HUDEP-2 (cell line): ENCODE measurements around the gene IL13RA2.

Source experiments
- DNase-seq, 76 experiments: peaks; one replicate each; lab custom pipeline; 2025; ENCODE audit not compliant: unreplicated experiment in 76 of 76; lab: John Stamatoyannopoulos, UW

IL13RA2 gene

DNA sequence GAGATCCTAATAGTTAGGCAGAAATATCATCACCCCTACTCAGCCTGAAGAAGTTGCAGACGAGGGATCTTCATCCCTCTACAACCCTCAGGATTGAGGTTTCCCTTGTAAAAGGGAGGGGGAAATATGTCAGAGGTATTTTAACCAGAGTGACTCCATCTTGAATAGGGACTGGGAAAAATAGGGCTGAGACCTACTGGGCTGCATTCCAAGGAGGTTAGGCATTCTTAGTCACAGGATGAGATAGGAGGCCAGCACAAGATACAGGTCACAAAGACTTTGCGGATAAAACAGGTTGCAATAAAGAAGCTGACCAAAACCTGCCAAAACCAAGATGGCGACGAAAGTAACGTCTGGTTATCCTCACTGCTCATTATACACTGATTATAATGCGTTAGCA lies 17.5 kb downstream of the IL13RA2 start:
- DNase-seq: no peak

DNA sequence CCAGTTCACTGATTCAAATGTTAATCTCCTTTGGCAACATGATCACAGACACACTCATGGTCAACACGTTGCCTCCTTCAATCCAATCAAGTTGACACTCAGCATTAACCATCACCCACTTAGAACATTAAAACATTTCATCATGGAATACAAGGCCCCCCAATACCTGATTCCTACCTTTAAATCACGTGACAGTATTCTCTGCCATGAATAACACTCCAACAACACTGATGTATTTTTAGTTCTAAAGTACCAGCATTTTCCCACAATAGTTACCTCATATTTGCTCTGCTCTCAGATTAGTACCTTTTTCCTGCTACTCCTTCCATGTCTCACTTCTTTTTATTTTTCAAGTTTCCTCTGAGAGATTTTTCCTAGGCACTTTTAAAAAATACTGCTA lies 19.6 kb downstream of the IL13RA2 start:
- DNase-seq: no peak

DNA sequence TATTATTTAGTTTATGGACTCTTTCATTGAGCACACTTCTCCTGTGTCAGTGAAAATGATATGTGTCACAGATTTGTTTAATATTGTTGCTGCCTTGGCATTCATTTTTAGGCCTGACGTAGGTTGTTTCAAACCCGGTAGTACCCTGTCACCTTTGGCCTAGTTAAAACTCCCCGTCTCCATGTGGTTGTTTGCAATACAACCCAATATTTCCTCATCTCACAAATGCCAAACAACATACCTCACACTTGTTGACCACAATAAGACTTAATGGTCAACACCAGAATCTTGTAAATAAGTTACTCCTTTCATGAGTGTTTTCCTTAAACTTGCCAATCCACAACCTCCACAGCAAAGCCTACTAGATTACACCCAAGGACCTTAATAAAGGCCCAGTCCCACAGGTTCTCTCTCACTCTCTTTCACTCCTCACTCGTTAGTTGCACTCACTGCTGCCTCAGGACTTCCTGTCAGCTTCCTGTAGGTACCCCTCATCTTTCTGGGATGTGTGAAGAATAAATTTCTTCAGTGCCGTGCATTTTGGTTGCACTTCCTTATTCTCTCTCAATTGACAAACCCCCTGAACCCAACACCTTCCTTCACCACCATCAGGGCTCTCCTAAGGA lies 31.3 kb downstream of the IL13RA2 start:
- no peak for DNase-seq

DNA sequence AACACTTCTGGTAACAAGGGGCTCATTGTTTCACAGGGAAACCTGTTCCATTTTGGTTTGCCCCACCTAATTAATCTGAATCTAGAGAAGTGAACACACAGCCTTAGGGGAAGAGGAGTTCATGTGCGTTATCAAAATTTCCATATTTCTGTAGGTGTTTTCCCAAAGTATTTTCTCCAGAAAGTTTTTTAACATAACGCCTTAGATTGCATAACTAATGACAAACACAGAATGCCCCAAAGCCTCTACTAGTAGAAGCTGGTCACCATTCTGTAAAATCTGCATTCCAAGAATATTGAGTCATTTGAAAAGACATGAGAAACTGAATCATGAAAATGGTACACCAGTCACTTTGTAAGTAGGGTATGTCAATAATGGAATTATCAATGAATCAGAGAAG lies 41.1 kb downstream of the IL13RA2 start:
- DNase-seq: no peak

DNA sequence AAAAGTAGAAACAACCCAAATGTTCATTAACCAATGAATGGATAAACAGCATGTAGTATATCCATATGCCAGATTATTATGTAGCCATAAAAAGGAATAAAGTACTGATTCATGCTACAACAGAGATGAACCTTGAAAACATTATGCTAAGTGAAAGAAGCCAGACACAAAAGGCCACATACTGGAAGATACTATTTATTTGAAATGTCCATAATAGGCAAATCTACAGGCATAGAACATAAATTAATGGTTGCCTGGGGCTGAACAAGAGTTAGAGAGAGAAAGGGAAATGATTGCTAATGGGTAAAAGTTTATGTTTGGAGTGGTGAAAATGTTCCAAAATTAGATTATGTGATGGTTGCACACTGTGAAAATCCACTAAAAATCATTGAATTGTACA lies 44.4 kb downstream of the IL13RA2 start:
- DNase-seq: no peak

DNA sequence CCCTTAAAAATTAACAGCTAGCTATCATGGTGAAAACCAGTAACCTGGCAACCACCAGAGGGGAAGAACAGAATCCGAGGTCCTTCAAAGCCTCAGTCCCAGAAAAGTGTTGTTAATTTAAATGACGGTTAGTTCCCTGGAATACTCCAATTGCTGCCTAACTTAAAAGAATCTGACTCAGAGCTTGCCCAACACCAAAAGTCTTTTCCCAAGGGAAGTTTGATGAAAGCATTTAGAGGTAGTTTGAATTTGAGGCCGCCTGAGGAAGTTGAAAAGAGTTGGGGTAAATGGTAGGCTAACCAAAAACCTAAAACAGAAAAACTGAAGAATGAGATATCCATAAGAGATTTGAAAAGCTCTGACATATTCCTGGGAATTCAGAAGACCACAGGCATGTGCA lies 46.6 kb downstream of the IL13RA2 start:
- DNase-seq: no peak

DNA sequence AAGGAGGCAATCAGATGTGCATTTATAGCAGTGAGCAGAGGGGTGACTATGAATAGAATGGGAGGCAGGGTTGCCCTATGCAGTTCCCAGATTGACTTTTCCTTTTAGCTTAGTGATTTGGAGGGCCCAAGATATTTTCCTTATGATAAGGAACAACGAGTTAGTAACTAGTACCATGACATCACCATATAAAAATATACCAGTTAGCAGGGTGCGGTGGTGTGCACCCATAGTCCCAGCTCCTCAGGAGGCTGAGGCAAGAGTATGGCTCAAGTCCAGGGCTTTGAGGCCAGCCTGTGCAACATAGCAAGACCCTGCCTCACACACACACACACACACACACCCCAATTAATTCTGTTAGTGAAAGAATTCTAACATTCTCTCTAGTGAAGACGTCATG lies 53.0 kb downstream of the IL13RA2 start:
- DNase-seq: no peak

DNA sequence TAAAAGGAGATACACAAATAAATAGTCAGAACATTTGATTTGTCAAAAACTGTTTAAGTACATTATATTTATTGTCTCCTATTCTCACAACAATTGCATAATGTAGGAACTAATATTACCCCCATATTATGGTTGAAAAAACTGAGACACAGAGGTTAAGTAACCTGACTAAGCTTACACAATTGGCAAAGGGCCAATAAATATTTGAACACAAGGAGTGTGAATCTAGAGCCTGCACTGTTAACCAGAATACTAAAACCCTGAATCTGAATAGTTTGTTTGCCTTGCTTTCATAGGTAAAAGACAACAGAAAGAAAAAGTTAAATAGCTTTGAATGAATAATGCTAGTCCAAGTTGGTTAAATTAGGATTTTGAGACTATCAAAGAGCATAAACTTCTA lies 55.2 kb downstream of the IL13RA2 start:
- no peak for DNase-seq

DNA sequence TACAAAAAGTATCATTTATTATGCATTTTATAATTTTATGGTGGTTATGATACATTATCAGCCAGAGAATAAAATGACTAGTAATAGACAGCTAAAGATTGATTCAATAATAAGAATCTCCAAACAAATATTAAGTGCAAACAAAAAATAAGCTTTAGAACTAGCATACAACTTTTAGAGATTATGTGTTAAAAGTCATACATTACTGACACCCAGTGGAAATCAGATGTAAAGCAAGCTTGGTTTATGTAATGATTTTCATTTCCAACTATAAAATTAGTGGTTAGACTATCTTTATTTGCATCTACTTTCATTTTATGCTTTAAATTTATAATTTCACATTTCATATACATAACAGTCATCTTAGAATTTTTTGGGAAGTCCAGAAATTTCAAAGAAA lies 57.7 kb downstream of the IL13RA2 start:
- DNase-seq: no peak
